Effector memory CD8-positive, alpha-beta T cell (primary cell): ENCODE data around the gene NUCKS1.

Experiments
- ATAC-seq: fragments of 150-1000 bp; cut with Tn5 transposase; replicated peaks from 2 replicates; pipeline ENCODE4 v1.10.0; 2021; ENCODE audit warnings: mild to moderate bottlenecking, moderate library complexity
- DNase-seq, 3 experiments: peaks; one replicate each; pipeline ENCODE4 v3.0.0; 2021
- H3K27ac Mint-ChIP-seq, 2 donors: one replicate each; pipeline ENCODE4 v1.8.0; 2022; ENCODE audit warnings: mild to moderate bottlenecking in 2 of 2, mixed read lengths in 2 of 2, moderate library complexity in 2 of 2
- H3K27me3 Mint-ChIP-seq, 2 donors: one replicate each; pipeline ENCODE4 v1.8.0; 2022; ENCODE audit warnings: mixed read lengths in 2 of 2
- H3K36me3 Mint-ChIP-seq: one replicate; pipeline ENCODE4 v1.8.0; 2022; ENCODE audit warnings: mild to moderate bottlenecking, moderate library complexity, mixed read lengths; ENCODE audit not compliant: insufficient read depth
- H3K4me1 Mint-ChIP-seq, 2 donors: one replicate each; pipeline ENCODE4 v1.8.0; 2022; ENCODE audit warnings: low read depth in 2 of 2, mixed read lengths in 2 of 2
- H3K4me3 Mint-ChIP-seq, 2 donors: one replicate each; pipeline ENCODE4 v1.8.0; 2022; ENCODE audit warnings: mild to moderate bottlenecking in 2 of 2, mixed read lengths in 2 of 2, moderate library complexity in 2 of 2
- H3K9me3 Mint-ChIP-seq, 2 donors: one replicate each; pipeline ENCODE4 v1.8.0; 2022; ENCODE audit warnings: mixed read lengths in 2 of 2

The NUCKS1 gene

DNA sequence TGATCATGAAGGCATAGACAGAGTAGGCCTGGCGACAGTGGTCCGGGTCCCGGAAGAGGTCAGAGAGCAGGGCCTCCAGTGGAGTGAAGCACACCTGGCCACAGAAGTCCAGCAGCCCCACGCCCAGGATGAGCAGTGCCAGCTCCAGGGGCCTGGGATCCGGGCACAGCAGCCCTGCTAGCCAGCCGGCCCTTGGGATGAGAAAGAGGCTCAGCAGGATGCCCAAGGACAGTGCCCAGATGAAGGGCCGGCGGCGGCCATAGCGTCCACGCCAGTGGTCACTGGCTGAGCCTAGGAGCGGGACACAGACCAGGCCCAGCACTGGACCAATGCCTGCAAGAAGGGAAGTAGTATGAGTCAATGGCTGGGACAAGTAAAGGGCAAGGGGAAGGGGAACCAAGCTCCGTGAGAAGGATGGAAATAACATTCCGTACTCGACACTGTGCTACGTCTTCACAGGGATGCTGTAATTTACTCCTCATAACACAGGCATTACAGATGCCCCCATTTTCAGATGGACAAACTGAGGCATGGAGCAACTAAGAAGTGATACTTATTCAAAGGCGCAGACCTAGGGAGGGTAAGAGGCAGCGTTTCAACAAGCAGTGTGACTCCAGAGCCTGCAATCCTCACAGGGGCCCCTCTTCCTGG lies 86.6 kb downstream of the NUCKS1 start:
- no peak for ATAC-seq
- no peak overlapping the region for H3K4me3 Mint-ChIP-seq
- H3K27me3 Mint-ChIP-seq = peaks cover 20 to 54% of the 10 kb centered on the region in 2 donors
- no peak for DNase-seq
- H3K4me1 Mint-ChIP-seq = peaks cover 4 to 8% of the 10 kb centered on the region in 2 donors
- no peak overlapping the region for H3K27ac Mint-ChIP-seq
- H3K36me3 Mint-ChIP-seq = no peaks in the 10 kb centered on the region
- no peaks in the 10 kb centered on the region for H3K9me3 Mint-ChIP-seq
